HEK293T (cell line): ENCODE data around the gene SYPL2.

Source experiments
- ELF4 ChIP-seq: fragments of 450-650 bp; IDR thresholded peaks from 2 replicates; pipeline ENCODE4 v1.6.1; 2017; ENCODE audit warnings: antibody characterized with exemption
- SP1 ChIP-seq: fragments of 450-650 bp; IDR thresholded peaks from 2 replicates; pipeline ENCODE4 v1.6.1; 2017

DNA sequence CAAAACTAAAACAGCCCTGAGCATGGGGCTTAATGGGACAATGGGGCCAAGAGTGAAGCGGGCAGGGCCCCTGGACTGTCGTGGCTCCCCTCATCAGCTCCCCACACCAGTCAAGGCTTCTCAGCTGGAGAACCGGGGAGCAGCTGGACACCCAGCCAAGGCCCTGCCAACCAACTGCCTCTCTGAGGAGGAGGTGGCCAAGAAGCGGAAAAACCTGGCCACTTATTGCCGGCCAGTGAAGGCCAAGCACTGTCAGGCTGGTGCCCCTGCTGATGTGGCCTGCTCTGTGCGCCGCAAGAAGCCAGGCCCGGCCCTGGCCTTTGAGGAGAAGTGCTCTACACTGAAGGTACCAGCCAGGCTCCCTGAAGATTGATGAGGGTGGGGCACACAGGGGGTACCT lies 25.0 kb downstream of the SYPL2 start:
- TF ChIP-seq SP1 (no peak), ELF4 (no peak)
